Measurements from ENCODE around the gene PAN3. TPM values are rescaled to one million over a fixed set of nuclear protein-coding genes. Genes with fewer than 3 reads are reported as not detected.

Gene PAN3
- total and polyA plus RNA-seq, 2 of the 8 experiments (the other 6 are each of a cell fraction or from before 2014, with no cell fraction given): 12.7 to 39.3 TPM

DNA sequence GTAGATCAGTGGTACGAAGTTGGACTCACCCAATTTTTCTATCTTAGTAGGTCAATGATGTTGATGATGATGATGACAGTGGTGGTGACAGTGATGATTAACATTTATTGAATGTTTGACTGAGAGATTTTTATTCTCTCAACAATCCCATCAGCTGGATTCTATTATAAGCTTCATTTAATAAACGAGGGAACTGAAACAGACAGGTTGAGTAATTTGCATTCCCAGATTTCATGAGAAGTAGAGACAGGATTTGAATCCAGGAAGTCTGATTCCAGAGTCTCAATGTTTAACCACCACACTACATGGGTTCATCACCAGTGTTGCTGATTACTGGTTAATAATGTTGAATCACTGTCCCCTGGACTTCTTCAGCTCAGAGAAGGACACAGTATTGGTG is 187.7 kb downstream of the PAN3 start:
- Histone ChIP-seq H2BK15ac (ENCODE audit: low read length) (no peak overlapping the region), H2BK20ac (ENCODE audit: low read length) (no peak overlapping the region), H3K23me2 (ENCODE audit: low read depth, low read length) (no peaks in the 10 kb centered on the region), H4K5ac (ENCODE audit: insufficient read length, low read depth, low read length) (no peak overlapping the region), H3K27me3 (replicated peaks in 1 of 4; ENCODE audit: control insufficient read depth in 3 of 4, extremely low read depth in 1 of 4, insufficient read depth in 3 of 4, low read length in 3 of 4) (no peaks in the 10 kb centered on the region), H3K9ac (replicated peaks in 1 of 4; ENCODE audit: extremely low read depth in 1 of 4, low read depth in 3 of 4, low read length in 3 of 4) (no peak overlapping the region), H4K91ac (replicated peaks; ENCODE audit: insufficient read length, low read length) (no peak overlapping the region), H3K18ac (ENCODE audit: extremely low read depth, low read length) (no peak overlapping the region), H3K4me1 (replicated peaks in 1 of 4; ENCODE audit: control insufficient read depth in 3 of 4, insufficient read depth in 4 of 4, low read length in 3 of 4) (no peaks in the 10 kb centered on the region), H3K4ac (replicated peaks; ENCODE audit: insufficient read length, low read depth, low read length) (no peak overlapping the region), H3K56ac (replicated peaks; ENCODE audit: insufficient read length, low read depth, low read length) (no peak overlapping the region), H3K36me3 (ENCODE audit: control insufficient read depth in 2 of 4, insufficient read depth in 4 of 4, low read length in 3 of 4) (peaks cover 0 to 6% (median 0%) of the 10 kb centered on the region in 4 experiments; a peak in 4 of 8 replicates), H2BK5ac (ENCODE audit: low read depth, low read length) (no peak overlapping the region), H3K14ac (ENCODE audit: insufficient read length) (no peak overlapping the region), H3K9me3 (ENCODE audit: insufficient read depth in 2 of 2, low read depth in 1 of 2, low read length in 1 of 2) (no peaks in the 10 kb centered on the region), H4K20me1 (replicated peaks in 1 of 2; ENCODE audit: control insufficient read depth in 1 of 2, insufficient read depth in 2 of 2, low read length in 2 of 2) (no peaks in the 10 kb centered on the region), H2BK120ac (replicated peaks; ENCODE audit: low read depth, low read length) (no peak overlapping the region), H4K8ac (ENCODE audit: extremely low read depth, insufficient read depth, low read length) (no peak overlapping the region), H3K4me2 (ENCODE audit: insufficient read depth in 1 of 2, low read depth in 2 of 2, low read length in 2 of 2) (no peak overlapping the region), H2AFZ (ENCODE audit: low read length) (no peak overlapping the region), H3K79me2 (ENCODE audit: control insufficient read depth in 1 of 2, insufficient read depth in 2 of 2, low read length in 2 of 2) (no peaks in the 10 kb centered on the region), H2BK12ac (ENCODE audit: low read depth, low read length) (no peak overlapping the region), H3K79me1 (ENCODE audit: low read depth, low read length) (no peaks in the 10 kb centered on the region), H2AK5ac (ENCODE audit: low read depth, low read length) (no peak overlapping the region), H3K4me3 (ENCODE audit: extremely low read depth in 1 of 4, insufficient read depth in 2 of 4, low read depth in 3 of 4, low read length in 4 of 4) (no peak overlapping the region), H3K27ac (ENCODE audit: low read depth, low read length) (no peak overlapping the region), H3K23ac (ENCODE audit: insufficient read length) (no peak overlapping the region)
- ChIA-PET CTCF (ENCODE audit: partially characterized antibody) (interaction anchor here (0.6 to 3.0 kb wide), 7 partner anchors 11 to 313 kb away, joined by 3 to 20 read pairs (median 6); no protein-coding TSS in a partner anchor), POLR2A (ENCODE audit: partially characterized antibody) (interaction anchor here (1.2 kb wide), 1 partner anchor 12 kb away, joined by 3 read pairs; no protein-coding TSS in a partner anchor)
- no peak for FAIRE-seq
- 91% methylated on average over 2 of the region's 2 CpGs; no CpG with 5 or more reads in 1 of the 2 experiments for WGBS, 2 experiments (ENCODE audit: extremely low coverage in 1 of 2, insufficient coverage in 1 of 2, insufficient read length in 1 of 2, insufficient replicate concordance in 2 of 2, low coverage in 1 of 2, low lambda C conversion rate in 2 of 2, missing lambda C conversion rate in 1 of 2)
- no peak for DNase-seq (ENCODE audit: low read depth in 1 of 2, low spot score in 2 of 2)
- no peak for TF ChIP-seq USF2 (IDR thresholded peaks at IDR 0.05; ENCODE audit: low read length)
- TF ChIP-seq RFX5 (IDR thresholded peaks at IDR 0.05; ENCODE audit: borderline replicate concordance, low read depth, low read length): no peak
- no peak for TF ChIP-seq SUZ12 (IDR thresholded peaks at IDR 0.05; ENCODE audit: low read length)
- TF ChIP-seq RXRA (IDR thresholded peaks at IDR 0.05; ENCODE audit: insufficient read depth, low read depth, low read length): no peak
- TF ChIP-seq CBX8 (IDR thresholded peaks at IDR 0.05; ENCODE audit: borderline replicate concordance, low read depth, low read length): no peak
- no peak for TF ChIP-seq SAP30 (IDR thresholded peaks at IDR 0.05; ENCODE audit: insufficient read depth, insufficient replicate concordance, low read length)
